ENCODE measurements around the gene SMOC1.

SMOC1 gene

DNA sequence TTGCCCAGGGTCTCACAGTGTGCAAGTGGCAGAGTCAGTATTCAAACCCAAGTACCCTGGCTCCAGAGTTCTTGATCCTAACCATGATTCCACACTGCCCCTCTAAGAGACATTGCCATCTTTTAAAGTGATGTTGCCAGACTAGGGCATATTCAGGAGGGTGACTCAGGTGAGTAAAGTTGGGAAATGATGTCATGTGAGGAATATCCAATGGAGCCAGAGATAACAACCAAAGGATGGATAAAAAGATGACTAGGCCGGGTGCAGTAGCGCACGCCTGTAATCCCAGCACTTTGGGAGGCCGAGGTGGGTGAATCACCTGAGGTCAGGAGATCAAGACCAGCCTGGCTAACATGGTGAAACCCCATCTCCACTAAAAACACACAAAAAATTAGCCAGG is 85.6 kb downstream of the SMOC1 start:
- Histone ChIP-seq H3K9me3 (ENCODE audit: insufficient read depth, low read length) (no peaks in the 10 kb centered on the region), H3K4me1 (ENCODE audit: insufficient read depth, insufficient read length) (no peaks in the 10 kb centered on the region), H3K27me3 (ENCODE audit: insufficient read depth, insufficient read length) (no peaks in the 10 kb centered on the region), H3K9ac (ENCODE audit: insufficient read length, low read depth) (no peak overlapping the region), H3K4me3 (ENCODE audit: insufficient read length, low read depth) (no peak overlapping the region), H3K36me3 (ENCODE audit: insufficient read depth, insufficient read length, low read length) (no peaks in the 10 kb centered on the region)
- TF ChIP-seq SUZ12 (IDR thresholded peaks at IDR 0.05; ENCODE audit: extremely low read depth, insufficient read depth, insufficient read length) (no peak), YY1 (IDR thresholded peaks at IDR 0.05; ENCODE audit: insufficient read depth, insufficient read length) (no peak), ZNF274 (IDR thresholded peaks at IDR 0.05; ENCODE audit: low read depth, low read length) (no peak)
- no peak for DNase-seq (ENCODE audit: low read depth, low spot score)

DNA sequence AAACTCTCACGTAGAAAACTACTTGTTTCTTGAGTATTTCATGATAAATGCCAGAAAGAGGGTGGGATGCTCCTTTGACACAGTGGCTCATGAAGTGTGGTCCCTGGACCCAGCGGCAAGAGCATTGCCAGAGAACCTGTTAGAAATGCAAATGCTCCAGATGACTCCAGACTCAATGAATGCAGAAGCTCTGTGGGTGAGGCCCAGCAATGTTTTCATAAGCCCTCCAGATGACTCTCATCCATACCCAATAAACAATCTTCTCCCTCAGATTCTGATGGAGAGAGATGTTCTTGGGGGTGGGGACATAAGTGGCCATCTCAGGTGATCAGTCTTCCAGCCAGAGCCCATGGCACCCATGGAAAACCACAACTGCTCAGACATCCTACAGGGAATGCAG is 88.9 kb downstream of the SMOC1 start:
- no peaks in the 10 kb centered on the region for H3K36me3 ChIP-seq (ENCODE audit: insufficient read depth, insufficient read length, low read length)
- H3K4me3 ChIP-seq (ENCODE audit: insufficient read length, low read depth) = no peak overlapping the region
- DNase-seq (ENCODE audit: low read depth, low spot score) = no peak
- no peaks in the 10 kb centered on the region for H3K27me3 ChIP-seq (ENCODE audit: insufficient read depth, insufficient read length)
- no peak for TF ChIP-seq YY1 (IDR thresholded peaks at IDR 0.05; ENCODE audit: insufficient read depth, insufficient read length)
- no peak for TF ChIP-seq ZNF274 (IDR thresholded peaks at IDR 0.05; ENCODE audit: low read depth, low read length)
- no peak for TF ChIP-seq SUZ12 (IDR thresholded peaks at IDR 0.05; ENCODE audit: extremely low read depth, insufficient read depth, insufficient read length)
- H3K9me3 ChIP-seq (ENCODE audit: insufficient read depth, low read length) = no peaks in the 10 kb centered on the region
- peaks cover 2% of the 10 kb centered on the region for H3K4me1 ChIP-seq (ENCODE audit: insufficient read depth, insufficient read length)
- H3K9ac ChIP-seq (ENCODE audit: insufficient read length, low read depth) = no peak overlapping the region

DNA sequence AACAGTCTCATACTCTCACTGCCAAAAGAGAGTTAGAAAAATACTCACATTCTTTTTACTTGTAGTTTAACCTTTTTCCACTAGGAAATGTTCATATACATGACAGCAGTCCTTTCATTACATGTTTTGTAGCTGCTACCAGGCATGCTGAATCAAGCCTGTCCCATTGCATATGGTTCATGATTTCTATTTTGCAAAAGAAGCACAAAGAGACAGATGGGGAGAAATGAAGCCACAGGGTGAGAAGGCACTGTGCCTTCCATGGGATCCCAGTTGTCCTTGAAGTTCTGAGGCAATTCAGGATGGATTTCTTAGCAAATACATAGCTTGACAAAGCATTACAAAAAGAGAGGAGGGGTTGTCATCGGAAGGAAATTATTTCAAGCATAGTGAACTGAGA is 89.5 kb downstream of the SMOC1 start:
- Histone ChIP-seq H3K36me3 (ENCODE audit: insufficient read depth, insufficient read length, low read length) (no peaks in the 10 kb centered on the region), H3K9ac (ENCODE audit: insufficient read length, low read depth) (no peak overlapping the region), H3K27me3 (ENCODE audit: insufficient read depth, insufficient read length) (no peaks in the 10 kb centered on the region), H3K9me3 (ENCODE audit: insufficient read depth, low read length) (no peaks in the 10 kb centered on the region), H3K4me3 (ENCODE audit: insufficient read length, low read depth) (no peak overlapping the region), H3K4me1 (ENCODE audit: insufficient read depth, insufficient read length) (peaks cover 2% of the 10 kb centered on the region)
- no peak for DNase-seq (ENCODE audit: low read depth, low spot score)
- TF ChIP-seq ZNF274 (IDR thresholded peaks at IDR 0.05; ENCODE audit: low read depth, low read length) = no peak
- no peak for TF ChIP-seq YY1 (IDR thresholded peaks at IDR 0.05; ENCODE audit: insufficient read depth, insufficient read length)
- no peak for TF ChIP-seq SUZ12 (IDR thresholded peaks at IDR 0.05; ENCODE audit: extremely low read depth, insufficient read depth, insufficient read length)

DNA sequence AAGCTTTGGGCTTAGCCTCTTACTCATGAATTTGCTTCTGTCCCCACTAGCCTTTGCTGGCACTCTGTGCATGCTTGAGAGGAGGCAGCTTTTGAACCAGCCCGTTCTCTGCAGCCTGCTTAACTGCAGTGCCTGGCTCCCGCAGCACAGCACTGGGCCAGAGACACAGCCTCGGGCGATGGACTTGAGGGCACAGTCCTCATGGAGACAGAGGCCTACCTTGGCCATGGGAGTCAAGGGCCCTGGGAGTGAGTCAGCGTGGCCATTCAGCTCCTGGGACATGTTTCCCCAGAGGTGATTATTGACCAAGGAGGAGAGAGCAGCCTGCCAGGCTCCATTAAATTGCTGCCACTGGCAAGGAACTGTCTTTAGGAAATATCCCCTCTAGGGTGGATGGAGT is 93.5 kb downstream of the SMOC1 start:
- no peak for DNase-seq (ENCODE audit: low read depth, low spot score)

DNA sequence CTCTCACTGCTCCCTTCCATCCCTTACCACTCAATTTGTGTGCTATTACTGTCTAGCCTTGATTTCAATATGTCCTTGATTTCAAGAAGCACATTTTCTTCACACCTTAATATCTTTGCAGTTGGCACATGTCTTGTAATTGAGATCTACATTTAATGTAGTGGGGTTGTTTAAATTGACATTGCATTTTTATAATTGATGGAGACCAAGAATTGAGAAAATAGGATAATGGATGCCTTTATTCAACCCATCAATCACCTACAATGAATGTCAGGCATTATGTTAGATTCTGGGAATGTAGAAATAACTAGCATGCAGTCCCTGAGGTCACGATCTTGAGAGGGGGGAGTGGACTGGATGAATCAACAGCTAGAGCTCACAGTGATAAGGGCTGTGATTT is 94.6 kb downstream of the SMOC1 start:
- H3K4me3 ChIP-seq (ENCODE audit: insufficient read length, low read depth) = no peak overlapping the region
- DNase-seq (ENCODE audit: low read depth, low spot score) = no peak
- H3K9ac ChIP-seq (ENCODE audit: insufficient read length, low read depth) = no peak overlapping the region
- H3K27me3 ChIP-seq (ENCODE audit: insufficient read depth, insufficient read length) = no peaks in the 10 kb centered on the region
- TF ChIP-seq SUZ12 (IDR thresholded peaks at IDR 0.05; ENCODE audit: extremely low read depth, insufficient read depth, insufficient read length) = no peak
- TF ChIP-seq YY1 (IDR thresholded peaks at IDR 0.05; ENCODE audit: insufficient read depth, insufficient read length) = no peak
- TF ChIP-seq ZNF274 (IDR thresholded peaks at IDR 0.05; ENCODE audit: low read depth, low read length) = no peak
- no peaks in the 10 kb centered on the region for H3K9me3 ChIP-seq (ENCODE audit: insufficient read depth, low read length)
- no peaks in the 10 kb centered on the region for H3K36me3 ChIP-seq (ENCODE audit: insufficient read depth, insufficient read length, low read length)
- H3K4me1 ChIP-seq (ENCODE audit: insufficient read depth, insufficient read length) = peaks cover 2% of the 10 kb centered on the region

More for the DNA sequence above, 93.5 kb downstream of the SMOC1 start:
- H3K4me1 ChIP-seq (ENCODE audit: insufficient read depth, insufficient read length) = peaks cover 2% of the 10 kb centered on the region
- no peaks in the 10 kb centered on the region for H3K9me3 ChIP-seq (ENCODE audit: insufficient read depth, low read length)
- H3K4me3 ChIP-seq (ENCODE audit: insufficient read length, low read depth) = no peak overlapping the region
- TF ChIP-seq YY1 (IDR thresholded peaks at IDR 0.05; ENCODE audit: insufficient read depth, insufficient read length) (no peak), ZNF274 (IDR thresholded peaks at IDR 0.05; ENCODE audit: low read depth, low read length) (no peak), SUZ12 (IDR thresholded peaks at IDR 0.05; ENCODE audit: extremely low read depth, insufficient read depth, insufficient read length) (no peak)
- H3K36me3 ChIP-seq (ENCODE audit: insufficient read depth, insufficient read length, low read length) = no peaks in the 10 kb centered on the region
- H3K9ac ChIP-seq (ENCODE audit: insufficient read length, low read depth) = no peak overlapping the region
- H3K27me3 ChIP-seq (ENCODE audit: insufficient read depth, insufficient read length) = no peaks in the 10 kb centered on the region

DNA sequence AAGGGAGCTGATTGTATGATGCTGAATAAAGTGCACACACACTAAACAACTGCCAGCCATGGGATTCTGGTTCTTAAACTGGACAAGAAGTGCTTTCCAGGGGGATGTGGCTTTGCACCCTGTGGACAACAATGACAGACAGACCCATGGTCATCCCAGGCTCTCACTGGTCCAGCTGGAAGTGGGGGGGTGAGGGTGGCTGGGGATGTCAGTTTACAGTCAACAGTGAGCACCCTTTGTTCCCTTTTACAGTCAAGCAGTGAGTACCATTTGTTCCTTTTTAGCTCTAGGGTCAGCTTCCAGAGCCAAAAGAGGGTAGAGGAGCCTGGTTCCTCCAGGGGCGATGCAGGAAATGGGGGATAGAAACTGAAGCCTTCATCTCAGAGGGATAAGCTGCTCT is 100.7 kb downstream of the SMOC1 start:
- Histone ChIP-seq H3K27me3 (ENCODE audit: insufficient read depth, insufficient read length) (no peaks in the 10 kb centered on the region), H3K9ac (ENCODE audit: insufficient read length, low read depth) (no peak overlapping the region), H3K36me3 (ENCODE audit: insufficient read depth, insufficient read length, low read length) (no peaks in the 10 kb centered on the region), H3K9me3 (ENCODE audit: insufficient read depth, low read length) (no peaks in the 10 kb centered on the region), H3K4me3 (ENCODE audit: insufficient read length, low read depth) (no peak overlapping the region), H3K4me1 (ENCODE audit: insufficient read depth, insufficient read length) (peaks cover 6% of the 10 kb centered on the region)
- no peak for TF ChIP-seq ZNF274 (IDR thresholded peaks at IDR 0.05; ENCODE audit: low read depth, low read length)
- TF ChIP-seq SUZ12 (IDR thresholded peaks at IDR 0.05; ENCODE audit: extremely low read depth, insufficient read depth, insufficient read length) = no peak
- no peak for TF ChIP-seq YY1 (IDR thresholded peaks at IDR 0.05; ENCODE audit: insufficient read depth, insufficient read length)
- DNase-seq (ENCODE audit: low read depth, low spot score) = no peak

DNA sequence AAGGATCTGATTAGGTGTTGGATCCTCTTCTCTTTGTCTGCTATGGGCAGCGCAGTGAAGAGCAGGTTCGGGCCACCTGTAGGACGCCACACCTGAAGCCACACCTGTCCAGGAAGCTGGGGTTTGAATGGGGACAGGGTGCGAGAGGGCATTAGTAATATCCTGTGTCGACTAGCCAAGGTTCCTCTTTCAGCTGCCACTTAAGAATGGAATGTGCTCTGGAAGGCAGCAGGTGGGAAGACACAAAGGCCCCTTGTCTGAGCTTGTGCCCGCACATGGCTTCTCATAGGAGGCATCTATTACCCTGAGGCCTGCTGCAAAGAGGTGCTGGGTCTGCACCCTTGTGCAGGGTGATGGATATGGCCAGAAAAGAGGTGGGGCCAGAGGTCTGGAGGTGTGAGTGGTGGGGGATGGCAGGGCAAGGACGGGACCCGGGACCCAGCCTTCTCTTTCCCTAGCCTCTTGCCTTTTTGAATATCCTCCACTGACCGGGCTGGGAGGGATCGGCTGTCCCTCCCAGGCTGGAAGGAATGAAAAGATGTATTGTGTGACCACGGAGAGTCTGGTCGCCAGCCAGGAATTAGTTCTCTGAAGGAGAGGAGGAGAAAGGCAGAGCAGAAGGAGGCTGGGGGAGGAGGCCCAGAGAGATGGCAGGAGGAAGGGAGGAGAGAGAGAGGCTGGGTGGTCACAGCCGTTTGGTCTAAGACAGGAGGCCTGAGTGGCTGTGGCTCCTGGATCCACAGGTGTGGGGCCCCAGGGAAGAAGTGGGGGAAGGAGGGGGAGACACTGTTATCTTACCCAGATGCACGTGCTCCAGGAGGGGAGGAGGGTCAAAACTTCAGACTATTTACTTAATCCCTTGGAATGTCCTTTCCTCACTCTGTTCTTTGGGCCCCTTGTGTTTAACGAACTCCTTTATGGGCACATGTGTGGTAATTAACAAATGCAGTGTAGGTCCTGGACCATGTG is 101.5 kb downstream of the SMOC1 start:
- peak; percentile 16 for DNase-seq (ENCODE audit: low read depth, low spot score)
- H3K36me3 ChIP-seq (ENCODE audit: insufficient read depth, insufficient read length, low read length) = no peaks in the 10 kb centered on the region
- no peak for TF ChIP-seq SUZ12 (IDR thresholded peaks at IDR 0.05; ENCODE audit: extremely low read depth, insufficient read depth, insufficient read length)
- TF ChIP-seq ZNF274 (IDR thresholded peaks at IDR 0.05; ENCODE audit: low read depth, low read length) = no peak
- TF ChIP-seq YY1 (IDR thresholded peaks at IDR 0.05; ENCODE audit: insufficient read depth, insufficient read length) = no peak

More for the DNA sequence above, 101.5 kb downstream of the SMOC1 start:
- Histone ChIP-seq H3K9ac (ENCODE audit: insufficient read length, low read depth) (no peak overlapping the region), H3K27me3 (ENCODE audit: insufficient read depth, insufficient read length) (no peaks in the 10 kb centered on the region), H3K4me1 (ENCODE audit: insufficient read depth, insufficient read length) (peaks cover 6% of the 10 kb centered on the region), H3K9me3 (ENCODE audit: insufficient read depth, low read length) (no peaks in the 10 kb centered on the region), H3K4me3 (ENCODE audit: insufficient read length, low read depth) (no peak overlapping the region)
